K562 (cell line): ENCODE results near the gene CREB3L2. TPM values are rescaled to one million over a fixed set of nuclear protein-coding genes. Genes with fewer than 3 reads are reported as not detected.
A peak's percentile ranks its signal among the peaks of the same experiment; 100 is the strongest.

Experiments used
- ATF2 ChIP-seq: sonication (generic); formaldehyde crosslinking; IDR thresholded peaks from 2 replicates; pipeline ENCODE4 v1.8.1; 2022; ENCODE audit warnings: missing genetic modification reagents
- ATF3 ChIP-seq, 2 experiments: fragments of 450-650 bp in 1 of 2; sonication (generic) in 1 of 2; formaldehyde crosslinking in 1 of 2; IDR thresholded peaks in 1 of 2; conservative IDR thresholded peaks in 1 of 2; 2 replicates each; pipeline versions ENCODE4 v1.6.1 to v1.8.1; 2016 to 2023; ENCODE audit warnings: mild to moderate bottlenecking in 2 of 2, moderate library complexity in 2 of 2, inconsistent platforms in 1 of 2, missing genetic modification reagents in 1 of 2
- CAMTA2 ChIP-seq: fragments of 250-450 bp; sonication (Bioruptor Pico); conservative IDR thresholded peaks from 2 replicates; pipeline ENCODE4 v1.5.1; 2022
- ELF4 ChIP-seq: fragments of 450-650 bp; formaldehyde crosslinking; IDR thresholded peaks from 2 replicates; pipeline ENCODE4 v1.4.0; 2022; ENCODE audit warnings: missing genetic modification characterization
- ELK3 ChIP-seq: fragments of 450-650 bp; formaldehyde crosslinking; IDR thresholded peaks from 2 replicates; pipeline ENCODE4 v1.4.0; 2020; ENCODE audit warnings: mild to moderate bottlenecking
- HDAC3 ChIP-seq: fragments of 450-650 bp; IDR thresholded peaks from 2 replicates; pipeline ENCODE4 v1.6.1; 2018; ENCODE audit warnings: borderline replicate concordance, mild to moderate bottlenecking, moderate library complexity; ENCODE audit not compliant: partially characterized antibody
- KLF13 ChIP-seq: fragments of 450-650 bp; IDR thresholded peaks from 2 replicates; pipeline ENCODE4 v1.6.1; 2016; ENCODE audit warnings: missing genetic modification characterization, low read depth, mild to moderate bottlenecking, missing compliant biosample characterization, moderate library complexity, borderline replicate concordance
- MEF2D ChIP-seq: conservative IDR thresholded peaks from 2 replicates; pipeline ENCODE4 v1.6.1; 2016; ENCODE audit warnings: low read depth, missing genetic modification characterization, missing compliant biosample characterization
- POLR3A ChIP-seq: IDR thresholded peaks from 2 replicates; pipeline ENCODE4 v1.6.1; 2011; ENCODE audit warnings: borderline replicate concordance, mild to moderate bottlenecking, moderate library complexity; ENCODE audit not compliant: insufficient read length, insufficient read depth; ENCODE audit errors: extremely low read depth
- PPARD ChIP-seq: fragments of 250-450 bp; sonication (Bioruptor Pico); IDR thresholded peaks from 2 replicates; pipeline ENCODE4 v1.8.0; 2022; ENCODE audit warnings: inconsistent platforms, mild to moderate bottlenecking, moderate library complexity
- RBM25 ChIP-seq: fragments of 200-400 bp; formaldehyde crosslinking; IDR thresholded peaks from 2 replicates; pipeline ENCODE4 v1.6.1; 2018; ENCODE audit warnings: low read length, low read depth, moderate library complexity; ENCODE audit not compliant: severe bottlenecking
- TBP ChIP-seq: optimal IDR thresholded peaks from 2 replicates; pipeline ENCODE3; 2011; ENCODE audit warnings: low read depth, low read length, improper control_type of control experiment
- THRAP3 ChIP-seq: fragments of 450-650 bp; IDR thresholded peaks from 2 replicates; pipeline ENCODE4 v1.6.1; 2016; ENCODE audit warnings: mild to moderate bottlenecking, inconsistent platforms, borderline replicate concordance
- TSHZ1 ChIP-seq: fragments of 250-450 bp; sonication (Bioruptor Pico); IDR thresholded peaks from 2 replicates; pipeline ENCODE4 v1.4.0; 2020; ENCODE audit warnings: mild to moderate bottlenecking, moderate library complexity
- ZBTB9 ChIP-seq: fragments of 450-650 bp; formaldehyde crosslinking; IDR thresholded peaks from 2 replicates; pipeline ENCODE4 v1.4.0; 2020; ENCODE audit warnings: mild to moderate bottlenecking, moderate library complexity
- ZNF217 ChIP-seq: sonication (generic); formaldehyde crosslinking; IDR thresholded peaks from 2 replicates; pipeline ENCODE4 v1.8.0; 2022; ENCODE audit warnings: mild to moderate bottlenecking, missing genetic modification reagents
- ZNF239 ChIP-seq: fragments of 250-450 bp; sonication (Bioruptor Pico); IDR thresholded peaks from 2 replicates; pipeline ENCODE4 v1.4.0; 2020; ENCODE audit warnings: mild to moderate bottlenecking
- ZNF263 ChIP-seq: sonication (generic); formaldehyde crosslinking; IDR thresholded peaks from 2 replicates; pipeline ENCODE4 v1.8.0; 2022; ENCODE audit warnings: mild to moderate bottlenecking, missing genetic modification reagents, borderline replicate concordance
- ZNF41 ChIP-seq: fragments of 250-450 bp; sonication (Bioruptor Pico); conservative IDR thresholded peaks from 2 replicates; pipeline ENCODE4 v1.4.0; 2020; ENCODE audit warnings: mild to moderate bottlenecking
- ZNF778 ChIP-seq: fragments of 450-650 bp; formaldehyde crosslinking; IDR thresholded peaks from 2 replicates; pipeline ENCODE4 v1.4.0; 2020; ENCODE audit warnings: mild to moderate bottlenecking, moderate library complexity
- polyA plus RNA-seq, 8 experiments: library from polyadenylated mRNA; depleted of rRNA in 4 of 8; stranded (reverse) in 5 of 8; unstranded in 3 of 8; fragments of >200 nt; fragmentation: Nextera tagmentation in 2 of 8; fragmentation: Illumina TruSeq in 1 of 8; extraction: Ambion mirVana in 2 of 8; extraction: Trizol in 1 of 8; gene quantifications; 2 replicates each; pipeline versions ENCODE4 v1.2.1 to v1.2.3, GENCODE V29; 2011 to 2014; ENCODE audit warnings: inconsistent platforms in 1 of 8, missing spikeins in 1 of 8
- total RNA-seq, 7 experiments: library from RNA; depleted of rRNA in 6 of 7; stranded (reverse); fragments of >200 nt in 6 of 7; fragmentation: Illumina TruSeq in 2 of 7; extraction: Trizol in 2 of 7; gene quantifications; 2 replicates each; pipeline versions ENCODE4 v1.2.1 to v1.2.3, GENCODE V29; 2011 to 2021; ENCODE audit warnings: low replicate concordance in 1 of 7

The CREB3L2 gene
- total and polyA plus RNA-seq, 9 of the 15 experiments (the other 6 are each of a cell fraction or from before 2014, with no cell fraction given): 7.1 to 45.6 (median 15.8) TPM

- no peak for TF ChIP-seq PPARD (CRISPR knock-in tag)
- no peak for TF ChIP-seq ZNF263 (CRISPR knock-in tag)
- TF ChIP-seq MEF2D: 0 out of 2 replicates have a peak, but pooled peaks have one; percentile 12
- no peak for TF ChIP-seq THRAP3
- no peak for TF ChIP-seq CAMTA2 (CRISPR knock-in tag)
- TF ChIP-seq ELK3 (CRISPR knock-in tag): 0 out of 2 replicates have a peak, but pooled peaks have one; percentile 13
- no peak for TF ChIP-seq ZBTB9
- TF ChIP-seq ZNF41 (CRISPR knock-in tag): 0 out of 2 replicates have a peak, but pooled peaks have one; percentile 56
- TF ChIP-seq HDAC3: no peak
- TF ChIP-seq KLF13: no peak
- TF ChIP-seq ATF2 (CRISPR knock-in tag): no peak
- TF ChIP-seq POLR3A: no peak
- peak; percentile 73 for TF ChIP-seq ATF3 (IDR thresholded peaks at IDR 0.05)
- no peak for TF ChIP-seq ATF3 (CRISPR knock-in tag; conservative IDR thresholded peaks at IDR 0.05)
- no peak for TF ChIP-seq TBP
- TF ChIP-seq ELF4 (CRISPR knock-in tag): no peak
- no peak for TF ChIP-seq ZNF239 (CRISPR knock-in tag)
- TF ChIP-seq ZNF778: no peak
- TF ChIP-seq ZNF217 (CRISPR knock-in tag): 0 out of 2 replicates have a peak, but pooled peaks have one; percentile 66
- TF ChIP-seq RBM25: no peak
- TF ChIP-seq TSHZ1: 0 out of 2 replicates have a peak, but pooled peaks have one; percentile 25
Measured at GRCh38 chr7:137966641-137967142, 35.2 kb downstream of the CREB3L2 start (continued).
